ENCODE measurements around the gene CXCL10.
"Not testable (repeated sequence)": the region's sequence is repeated elsewhere in the genome, so short reads cannot be mapped to it uniquely, and the experiment has no call there.

The CXCL10 gene

GRCh38 chr4:76024065-76024464, 768 bp upstream of the CXCL10 start:
- no peak for DNase-seq

GRCh38 chr4:76022677-76023076, 620 bp downstream of the CXCL10 start:
- DNase-seq = no peak

GRCh38 chr4:76022031-76022430, 1.3 kb downstream of the CXCL10 start:
- DNase-seq = no peak

- no peak for DNase-seq
Measured at GRCh38 chr4:76017056-76017686, 6.1 kb downstream of the CXCL10 start.

GRCh38 chr4:76016393-76016792, 6.9 kb downstream of the CXCL10 start:
- no peak for DNase-seq

GRCh38 chr4:76013540-76013939, 9.8 kb downstream of the CXCL10 start:
- no peak for DNase-seq

- DNase-seq = no peak
Measured at GRCh38 chr4:76012388-76012801, 10.9 kb downstream of the CXCL10 start.

- no peak for DNase-seq
Measured at GRCh38 chr4:76011700-76012387, 11.5 kb downstream of the CXCL10 start.

GRCh38 chr4:76011018-76011670, 12.2 kb downstream of the CXCL10 start:
- no peak for DNase-seq

- DNase-seq = no peak
Measured at GRCh38 chr4:76010576-76010975, 12.7 kb downstream of the CXCL10 start.

GRCh38 chr4:76009311-76009710, 14.0 kb downstream of the CXCL10 start:
- DNase-seq = no peak

GRCh38 chr4:76007089-76007862, 16.0 kb downstream of the CXCL10 start, which contains the start of gene CXCL9:
TSS of gene CXCL9 (minus strand) at chr4:76007509. CDS start at chr4:76007449, 60 bp downstream.
- no peak for DNase-seq

- DNase-seq = no peak
Measured at GRCh38 chr4:76003620-76004019, 19.7 kb downstream of the CXCL10 start.

GRCh38 chr4:76003035-76003434, 20.3 kb downstream of the CXCL10 start:
- DNase-seq = no peak

- no peak for DNase-seq
Measured at GRCh38 chr4:76002176-76002575, 21.1 kb downstream of the CXCL10 start.

- no peak for DNase-seq
Measured at GRCh38 chr4:76001700-76002099, 21.6 kb downstream of the CXCL10 start.

GRCh38 chr4:76000279-76000678, 23.0 kb downstream of the CXCL10 start:
- no peak for DNase-seq

GRCh38 chr4:75998525-75999147, 24.7 kb downstream of the CXCL10 start:
- not testable (repeated sequence) for DNase-seq

- no peak for DNase-seq
Measured at GRCh38 chr4:75997946-75998345, 25.4 kb downstream of the CXCL10 start.

GRCh38 chr4:75997081-75997480, 26.2 kb downstream of the CXCL10 start:
- no peak for DNase-seq

GRCh38 chr4:75995727-75996126, 27.6 kb downstream of the CXCL10 start:
- DNase-seq = no peak

- DNase-seq = no peak
Measured at GRCh38 chr4:75992462-75992861, 30.8 kb downstream of the CXCL10 start.
